Measurements from ENCODE around the gene SLC29A3.

GRCh38 chr10:71337219-71337701, 18.2 kb downstream of the SLC29A3 start:
- no peak for TF ChIP-seq GATA3 (IDR thresholded peaks at IDR 0.05; ENCODE audit: low read depth, low read length)
- TF ChIP-seq GATA2 (IDR thresholded peaks at IDR 0.05; ENCODE audit: low read depth, low read length) = no peak
